WTC11 (cell line): ENCODE data around the gene UBE2L3. TPM values are rescaled to one million over a fixed set of nuclear protein-coding genes. Genes with fewer than 3 reads are reported as not detected.

Experiments used
- ATAC-seq: fragments of 200-7000 bp; cut with Tn5 transposase; 2 replicates; pipeline ENCODE4 v1.10.0; 2021; ENCODE audit warnings: mild to moderate bottlenecking, moderate library complexity
- CTCF ChIA-PET: fragments of 300-600 bp; sonication (Branson Sonifier 250); formaldehyde crosslinking; loops from one replicate; lab custom pipeline; 2021; ENCODE audit warnings: antibody characterized with exemption; lab: Charles Lee
- POLR2A ChIA-PET: fragments of 350-600 bp; sonication (Branson Sonifier 250); formaldehyde crosslinking; loops from one replicate; lab custom pipeline; 2021; ENCODE audit warnings: antibody characterized with exemption; lab: Charles Lee
- DNase-seq: peaks from one replicate; pipeline ENCODE4 v3.0.0; 2021; ENCODE audit warnings: low spot score
- H3K27ac Mint-ChIP-seq: 2 replicates; pipeline ENCODE4 v1.8.0; 2021; ENCODE audit warnings: mixed read lengths
- H3K27me3 Mint-ChIP-seq: 2 replicates; pipeline ENCODE4 v1.8.0; 2021; ENCODE audit warnings: low read depth, mild to moderate bottlenecking, moderate library complexity, mixed read lengths
- H3K36me3 Mint-ChIP-seq: 2 replicates; pipeline ENCODE4 v1.8.0; 2021; ENCODE audit warnings: mixed read lengths
- H3K4me1 Mint-ChIP-seq: 2 replicates; pipeline ENCODE4 v1.8.0; 2022; ENCODE audit warnings: mixed read lengths
- H3K4me3 Mint-ChIP-seq: 2 replicates; pipeline ENCODE4 v1.8.0; 2021; ENCODE audit warnings: mild to moderate bottlenecking, moderate library complexity, mixed read lengths
- H3K9me3 Mint-ChIP-seq: 2 replicates; pipeline ENCODE4 v1.8.0; 2021; ENCODE audit warnings: mixed read lengths
- CREB1 ChIP-seq: sonication (generic); formaldehyde crosslinking; IDR thresholded peaks from 2 replicates; pipeline ENCODE4 v1.8.0; 2023; ENCODE audit warnings: mild to moderate bottlenecking, missing genetic modification reagents
- ERG ChIP-seq: fragments of 250-450 bp; sonication (Bioruptor Pico); IDR thresholded peaks from 2 replicates; pipeline ENCODE4 v1.8.0; 2021; ENCODE audit warnings: mild to moderate bottlenecking
- MYBL2 ChIP-seq: sonication (generic); formaldehyde crosslinking; IDR thresholded peaks from 2 replicates; pipeline ENCODE4 v1.8.1; 2023; ENCODE audit warnings: mild to moderate bottlenecking, moderate library complexity, missing genetic modification reagents
- RORB ChIP-seq: fragments of 250-450 bp; sonication (Bioruptor Pico); IDR thresholded peaks from 2 replicates; pipeline ENCODE4 v1.9.0; 2021; ENCODE audit warnings: mild to moderate bottlenecking
- SMAD3 ChIP-seq: sonication (generic); formaldehyde crosslinking; IDR thresholded peaks from 2 replicates; pipeline ENCODE4 v1.8.0; 2022; ENCODE audit warnings: missing genetic modification reagents, mild to moderate bottlenecking, borderline replicate concordance
- SP1 ChIP-seq: sonication (generic); formaldehyde crosslinking; conservative IDR thresholded peaks from 2 replicates; pipeline ENCODE4 v1.8.1; 2022; ENCODE audit warnings: missing genetic modification reagents
- ZNF232 ChIP-seq: sonication (generic); formaldehyde crosslinking; IDR thresholded peaks from 2 replicates; pipeline ENCODE4 v1.8.0; 2022; ENCODE audit warnings: mild to moderate bottlenecking, missing genetic modification reagents
- ZNF532 ChIP-seq: fragments of 250-450 bp; sonication (Bioruptor Pico); IDR thresholded peaks from 2 replicates; pipeline ENCODE4 v1.9.0; 2021; ENCODE audit warnings: mild to moderate bottlenecking, borderline replicate concordance
- microRNA-seq: library from miRNA; unstranded; fragments of <30 nt; microRNA quantifications from one replicate; pipeline ENCODE4 v1.2.0, GENCODE V29; 2022; ENCODE audit warnings: borderline number of aligned reads
- total RNA-seq: library from RNA; stranded (reverse); gene quantifications from 3 replicates; pipeline ENCODE4 v1.2.3, GENCODE V29; 2021
- TF ChIP-seq, protein P1 (sequence below): sonication (generic); formaldehyde crosslinking; IDR thresholded peaks from 2 replicates; pipeline ENCODE4 v1.8.1; 2022; ENCODE audit warnings: low read depth, missing genetic modification reagents, borderline replicate concordance
- TF ChIP-seq, protein P2 (sequence below): sonication (generic); formaldehyde crosslinking; IDR thresholded peaks from 2 replicates; pipeline ENCODE4 v1.8.1; 2023; ENCODE audit warnings: mild to moderate bottlenecking, missing genetic modification reagents
- TF ChIP-seq, protein P3 (sequence below): sonication (generic); formaldehyde crosslinking; IDR thresholded peaks from 2 replicates; pipeline ENCODE4 v1.8.0; 2022; ENCODE audit warnings: missing genetic modification reagents
- TF ChIP-seq, protein P4 (sequence below): sonication (generic); formaldehyde crosslinking; IDR thresholded peaks from 2 replicates; pipeline ENCODE4 v1.8.0; 2022; ENCODE audit warnings: mild to moderate bottlenecking, missing genetic modification reagents

Gene UBE2L3
- total RNA-seq, 1 experiment from 2014 or later, result 79.1 TPM

DNA sequence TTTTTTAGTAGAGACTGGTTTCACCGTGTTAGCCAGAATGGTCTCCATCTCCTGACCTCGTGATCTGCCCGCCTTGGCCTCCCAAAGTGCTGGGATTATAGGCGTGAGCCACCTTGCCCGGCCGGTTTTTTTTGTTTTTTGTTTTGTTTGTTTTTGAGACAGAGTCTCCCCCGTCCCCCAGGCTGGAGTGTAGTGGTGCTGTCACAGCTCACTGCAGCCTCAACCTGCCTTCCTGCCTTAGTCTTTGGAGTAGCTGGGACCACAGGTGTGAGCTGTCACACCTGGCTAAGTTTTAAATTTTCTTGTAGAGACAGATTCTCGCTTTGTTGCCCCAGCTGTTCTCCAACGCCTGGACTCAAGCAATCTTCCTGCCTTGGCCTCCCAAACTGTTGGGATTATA, 101.5 kb downstream of the UBE2L3 start:
- peaks cover 14% of the 10 kb centered on the region for H3K4me1 Mint-ChIP-seq
- peaks cover 29% of the 10 kb centered on the region for H3K36me3 Mint-ChIP-seq
- H3K27ac Mint-ChIP-seq, result peak overlapping the region; percentile 60; the same call in 1 of the 2 replicates
- ATAC-seq (no peak), DNase-seq (no peak)
- no peaks in the 10 kb centered on the region for H3K9me3 Mint-ChIP-seq
- TF ChIP-seq ERG (CRISPR knock-in tag), result no peak
- TF ChIP-seq, protein P1, sequence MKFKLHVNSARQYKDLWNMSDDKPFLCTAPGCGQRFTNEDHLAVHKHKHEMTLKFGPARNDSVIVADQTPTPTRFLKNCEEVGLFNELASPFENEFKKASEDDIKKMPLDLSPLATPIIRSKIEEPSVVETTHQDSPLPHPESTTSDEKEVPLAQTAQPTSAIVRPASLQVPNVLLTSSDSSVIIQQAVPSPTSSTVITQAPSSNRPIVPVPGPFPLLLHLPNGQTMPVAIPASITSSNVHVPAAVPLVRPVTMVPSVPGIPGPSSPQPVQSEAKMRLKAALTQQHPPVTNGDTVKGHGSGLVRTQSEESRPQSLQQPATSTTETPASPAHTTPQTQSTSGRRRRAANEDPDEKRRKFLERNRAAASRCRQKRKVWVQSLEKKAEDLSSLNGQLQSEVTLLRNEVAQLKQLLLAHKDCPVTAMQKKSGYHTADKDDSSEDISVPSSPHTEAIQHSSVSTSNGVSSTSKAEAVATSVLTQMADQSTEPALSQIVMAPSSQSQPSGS (CRISPR knock-in tag), result no peak
- no peaks in the 10 kb centered on the region; the same call in 1 of the 2 replicates for H3K27me3 Mint-ChIP-seq
- ChIA-PET CTCF (no interaction called here), POLR2A (no interaction called here)
- no peak overlapping the region for H3K4me3 Mint-ChIP-seq

GRCh38 chr22:21672107-21672629, 104.7 kb downstream of the UBE2L3 start:
- CTCF ChIA-PET, result interaction anchor here (1.0 kb wide), 1 partner anchor 18 kb away, joined by 3 read pairs; no protein-coding TSS in a partner anchor
- Mint-ChIP-seq H3K27me3 (no peaks in the 10 kb centered on the region), H3K27ac (no peak overlapping the region), H3K4me3 (no peak overlapping the region), H3K9me3 (no peaks in the 10 kb centered on the region), H3K4me1 (peaks cover 7% of the 10 kb centered on the region), H3K36me3 (peaks cover 58% of the 10 kb centered on the region)
- ATAC-seq (no peak), DNase-seq (no peak)
- TF ChIP-seq RORB (no peak), MYBL2 (CRISPR knock-in tag) (no peak), ZNF532 (CRISPR knock-in tag) (no peak), SP1 (CRISPR knock-in tag) (no peak), CREB1 (CRISPR knock-in tag) (no peak), SMAD3 (CRISPR knock-in tag) (no peak), ZNF232 (CRISPR knock-in tag) (no peak)
- TF ChIP-seq, protein P2, sequence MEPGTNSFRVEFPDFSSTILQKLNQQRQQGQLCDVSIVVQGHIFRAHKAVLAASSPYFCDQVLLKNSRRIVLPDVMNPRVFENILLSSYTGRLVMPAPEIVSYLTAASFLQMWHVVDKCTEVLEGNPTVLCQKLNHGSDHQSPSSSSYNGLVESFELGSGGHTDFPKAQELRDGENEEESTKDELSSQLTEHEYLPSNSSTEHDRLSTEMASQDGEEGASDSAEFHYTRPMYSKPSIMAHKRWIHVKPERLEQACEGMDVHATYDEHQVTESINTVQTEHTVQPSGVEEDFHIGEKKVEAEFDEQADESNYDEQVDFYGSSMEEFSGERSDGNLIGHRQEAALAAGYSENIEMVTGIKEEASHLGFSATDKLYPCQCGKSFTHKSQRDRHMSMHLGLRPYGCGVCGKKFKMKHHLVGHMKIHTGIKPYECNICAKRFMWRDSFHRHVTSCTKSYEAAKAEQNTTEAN (CRISPR knock-in tag), result no peak
- TF ChIP-seq, protein P3, sequence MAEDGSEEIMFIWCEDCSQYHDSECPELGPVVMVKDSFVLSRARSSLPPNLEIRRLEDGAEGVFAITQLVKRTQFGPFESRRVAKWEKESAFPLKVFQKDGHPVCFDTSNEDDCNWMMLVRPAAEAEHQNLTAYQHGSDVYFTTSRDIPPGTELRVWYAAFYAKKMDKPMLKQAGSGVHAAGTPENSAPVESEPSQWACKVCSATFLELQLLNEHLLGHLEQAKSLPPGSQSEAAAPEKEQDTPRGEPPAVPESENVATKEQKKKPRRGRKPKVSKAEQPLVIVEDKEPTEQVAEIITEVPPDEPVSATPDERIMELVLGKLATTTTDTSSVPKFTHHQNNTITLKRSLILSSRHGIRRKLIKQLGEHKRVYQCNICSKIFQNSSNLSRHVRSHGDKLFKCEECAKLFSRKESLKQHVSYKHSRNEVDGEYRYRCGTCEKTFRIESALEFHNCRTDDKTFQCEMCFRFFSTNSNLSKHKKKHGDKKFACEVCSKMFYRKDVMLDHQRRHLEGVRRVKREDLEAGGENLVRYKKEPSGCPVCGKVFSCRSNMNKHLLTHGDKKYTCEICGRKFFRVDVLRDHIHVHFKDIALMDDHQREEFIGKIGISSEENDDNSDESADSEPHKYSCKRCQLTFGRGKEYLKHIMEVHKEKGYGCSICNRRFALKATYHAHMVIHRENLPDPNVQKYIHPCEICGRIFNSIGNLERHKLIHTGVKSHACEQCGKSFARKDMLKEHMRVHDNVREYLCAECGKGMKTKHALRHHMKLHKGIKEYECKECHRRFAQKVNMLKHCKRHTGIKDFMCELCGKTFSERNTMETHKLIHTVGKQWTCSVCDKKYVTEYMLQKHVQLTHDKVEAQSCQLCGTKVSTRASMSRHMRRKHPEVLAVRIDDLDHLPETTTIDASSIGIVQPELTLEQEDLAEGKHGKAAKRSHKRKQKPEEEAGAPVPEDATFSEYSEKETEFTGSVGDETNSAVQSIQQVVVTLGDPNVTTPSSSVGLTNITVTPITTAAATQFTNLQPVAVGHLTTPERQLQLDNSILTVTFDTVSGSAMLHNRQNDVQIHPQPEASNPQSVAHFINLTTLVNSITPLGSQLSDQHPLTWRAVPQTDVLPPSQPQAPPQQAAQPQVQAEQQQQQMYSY (CRISPR knock-in tag), result no peak
- TF ChIP-seq, protein P4, sequence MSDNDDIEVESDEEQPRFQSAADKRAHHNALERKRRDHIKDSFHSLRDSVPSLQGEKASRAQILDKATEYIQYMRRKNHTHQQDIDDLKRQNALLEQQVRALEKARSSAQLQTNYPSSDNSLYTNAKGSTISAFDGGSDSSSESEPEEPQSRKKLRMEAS (CRISPR knock-in tag), result no peak
- POLR2A ChIA-PET, result no interaction called here

Small RNAs within 50 kb of the gene (microRNA-seq; reads per million reads assigned to microRNA genes)
- gene MIR130B (1,567 reads per million, percentile 94 among the genes with 10 or more reads in this experiment), gene MIR301B (4.2 reads per million, percentile 9 among the genes with 10 or more reads in this experiment)

Other genes with a start within 250 kb of the UBE2L3 start
- gene RIMBP3B, start 184.0 kb upstream of the UBE2L3 start, total RNA-seq, result 0.09 to 0.62 TPM (median 0.27 TPM) in 3 replicates
- 30.4 to 33.3 TPM (median 31.2 TPM) in 3 replicates for gene HIC2, start 150.3 kb upstream of the UBE2L3 start, total RNA-seq
- gene TMEM191C, start 100.3 kb upstream of the UBE2L3 start, total RNA-seq, result 4.8 to 6.4 TPM (median 5.2 TPM) in 3 replicates
- 0.21 to 0.44 TPM in 2 of 3 replicates, not detected in the other for gene RIMBP3C, start 16.3 kb upstream of the UBE2L3 start, total RNA-seq
- 39.1 to 42.1 TPM (median 39.8 TPM) in 3 replicates for gene YDJC, start 62.3 kb downstream of the UBE2L3 start, total RNA-seq
- 0.14 to 0.57 TPM (median 0.27 TPM) in 3 replicates for gene CCDC116, start 65.0 kb downstream of the UBE2L3 start, total RNA-seq
- 52.2 to 73.6 TPM (median 57.0 TPM) in 3 replicates for gene SDF2L1, start 74.6 kb downstream of the UBE2L3 start, total RNA-seq
- 35.6 to 47.5 TPM (median 37.4 TPM) in 3 replicates for gene PPIL2, start 98.3 kb downstream of the UBE2L3 start, total RNA-seq
- 7.7 to 17.7 TPM (median 15.5 TPM) in 3 replicates for gene YPEL1, start 168.1 kb downstream of the UBE2L3 start, total RNA-seq